HG02943 (cell line): ENCODE measurements around the gene PHF5A.

Experiments used
- ATAC-seq: cut with Tn5 transposase; IDR thresholded peaks from one replicate; pipeline ENCODE4 v1.9.1; 2021; ENCODE audit warnings: mild to moderate bottlenecking, low read depth, moderate library complexity; ENCODE audit not compliant: unreplicated experiment

PHF5A gene, protein sequence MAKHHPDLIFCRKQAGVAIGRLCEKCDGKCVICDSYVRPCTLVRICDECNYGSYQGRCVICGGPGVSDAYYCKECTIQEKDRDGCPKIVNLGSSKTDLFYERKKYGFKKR

DNA sequence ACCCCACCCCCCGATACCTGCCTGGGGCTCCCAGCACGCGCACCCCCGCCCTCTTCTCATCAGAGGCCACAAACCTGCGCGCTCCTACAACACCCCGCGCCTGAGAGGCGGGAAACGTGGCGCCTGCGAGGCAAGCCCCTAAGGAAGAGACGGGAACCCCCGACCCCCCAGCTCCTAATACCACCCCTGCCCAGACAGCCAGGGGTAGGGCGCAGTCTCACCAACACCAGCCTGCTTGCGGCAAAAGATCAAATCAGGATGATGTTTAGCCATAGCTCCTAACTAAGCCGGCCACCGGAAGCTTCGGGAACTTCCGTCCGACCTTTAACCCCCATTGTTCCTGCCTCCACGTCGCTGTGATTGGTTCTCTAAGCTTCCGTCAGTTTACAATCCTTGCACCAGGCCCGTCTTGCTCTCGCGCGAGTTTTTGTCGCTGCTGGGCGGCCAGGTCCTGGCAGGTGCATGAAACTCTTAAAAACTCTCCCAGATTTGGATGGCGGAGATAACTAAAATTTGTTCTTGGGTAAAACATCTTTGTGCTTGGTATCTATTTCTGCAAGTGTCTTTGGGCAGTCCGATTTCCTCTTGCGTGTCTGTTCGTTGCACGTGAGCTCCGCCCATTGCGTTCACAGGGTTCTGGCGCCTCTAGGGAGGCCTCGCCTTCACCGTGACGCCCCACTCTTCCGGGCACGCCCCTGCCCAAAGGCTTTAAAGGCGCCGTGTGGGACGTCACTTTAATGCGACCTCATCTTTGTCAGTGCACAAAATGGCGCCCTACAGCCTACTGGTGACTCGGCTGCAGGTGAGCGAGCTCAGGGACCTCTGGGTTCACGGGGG is at the start of gene PHF5A, which contains the start of gene ACO2:
PHF5A (minus strand) TSS at position 312 of the 837 bp plus-strand sequence; CDS start at position 273, 39 bp downstream.
ACO2 (plus strand) TSS at position 737 of the 837 bp plus-strand sequence; CDS start at position 767, 30 bp downstream.
- peak; percentile 82 for ATAC-seq

DNA sequence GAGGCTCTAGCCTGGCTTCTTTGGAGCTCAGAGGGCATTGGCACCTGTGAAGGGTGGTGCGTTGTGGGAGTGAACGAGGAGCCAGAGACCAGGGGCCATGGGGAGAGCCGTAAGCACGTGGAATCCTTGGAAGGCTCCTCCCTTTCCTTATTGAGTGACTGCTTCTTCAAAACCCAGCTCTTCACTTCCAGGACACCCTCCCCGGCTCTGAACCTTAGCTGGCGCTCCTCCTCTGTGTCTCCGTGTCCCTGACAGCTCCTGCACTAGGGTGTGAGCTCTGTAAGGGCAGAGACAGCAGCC is 49.5 kb upstream of the PHF5A start:
- no peak for ATAC-seq

DNA sequence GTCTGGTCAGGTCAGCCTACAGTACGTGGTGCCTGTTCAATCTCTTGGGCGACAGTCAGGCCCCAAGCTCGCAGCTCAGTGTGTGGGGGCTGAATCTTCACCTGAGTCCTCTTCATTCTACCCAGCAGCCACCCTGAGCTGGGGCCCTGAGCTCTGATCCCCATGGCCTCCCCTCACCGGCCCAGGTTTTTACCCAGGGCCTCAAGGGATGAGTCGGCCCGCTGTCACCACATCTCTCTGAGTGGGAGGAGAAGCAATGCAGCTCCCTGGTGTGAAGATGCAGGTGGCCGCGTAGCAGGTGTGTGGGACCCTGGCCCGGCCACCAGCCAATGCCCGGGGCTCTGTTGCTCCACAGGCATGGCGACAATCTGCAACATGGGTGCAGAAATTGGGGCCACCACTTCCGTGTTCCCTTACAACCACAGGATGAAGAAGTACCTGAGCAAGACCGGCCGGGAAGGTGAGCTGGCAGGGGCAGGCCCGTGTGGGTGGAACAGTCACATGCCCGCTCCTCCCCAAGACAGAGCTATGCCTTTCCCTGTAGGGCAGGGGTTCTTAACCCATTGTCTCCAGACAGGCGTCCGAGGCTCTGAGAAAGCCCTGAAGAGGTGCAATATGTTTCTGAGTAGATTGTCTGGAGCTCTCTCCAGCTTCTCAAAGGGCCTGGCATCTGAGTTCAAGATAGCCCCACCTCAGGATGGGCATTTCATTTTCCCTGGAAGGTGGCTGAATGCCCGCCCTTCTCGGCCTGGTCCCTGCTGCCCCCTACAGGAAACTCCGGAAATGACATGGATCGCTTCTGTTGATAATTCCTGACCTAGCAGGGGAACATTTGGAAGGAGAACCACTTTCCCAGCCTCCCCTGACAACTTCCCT is 48.9 kb upstream of the PHF5A start:
- ATAC-seq: no peak

DNA sequence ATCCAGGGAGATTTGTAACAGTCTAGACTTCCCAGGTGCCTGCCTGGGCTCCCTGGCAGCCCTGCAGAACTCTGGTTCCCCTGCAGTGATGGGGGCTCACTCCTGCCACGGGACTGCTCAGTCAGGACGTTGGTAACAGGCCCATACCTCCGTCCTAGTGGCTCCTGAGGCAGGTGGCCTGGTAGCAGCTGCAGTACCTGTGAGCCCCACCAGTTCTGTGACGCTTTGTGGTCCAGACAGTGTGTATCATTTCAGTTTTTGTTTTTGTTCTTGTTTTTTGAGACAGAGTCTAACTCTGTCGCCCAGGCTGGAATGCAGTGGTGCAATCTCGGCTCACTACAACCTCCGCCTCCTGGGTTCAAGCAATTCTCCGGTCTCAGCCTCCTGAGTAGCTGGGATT is 48.0 kb upstream of the PHF5A start:
- ATAC-seq: no peak

DNA sequence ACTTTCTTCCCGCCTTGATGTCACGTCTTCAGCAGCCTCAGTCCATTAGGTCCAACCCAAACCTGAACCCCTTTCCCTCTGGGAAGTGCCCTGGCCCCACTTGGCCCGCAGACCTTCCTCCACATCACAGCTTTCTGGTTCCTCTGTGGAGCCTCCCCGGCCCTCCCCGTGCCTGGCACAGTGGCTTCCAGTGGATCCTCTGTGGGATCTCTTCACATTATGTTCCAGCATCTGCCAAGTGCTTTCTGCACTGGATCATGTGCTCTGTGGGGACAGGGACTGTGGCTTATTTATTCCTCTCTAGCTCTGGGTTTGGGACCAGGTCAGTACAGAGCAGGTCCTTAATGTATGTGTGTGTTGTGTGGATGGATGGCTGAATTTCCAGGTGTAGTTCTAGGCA is 44.9 kb upstream of the PHF5A start:
- ATAC-seq: no peak

DNA sequence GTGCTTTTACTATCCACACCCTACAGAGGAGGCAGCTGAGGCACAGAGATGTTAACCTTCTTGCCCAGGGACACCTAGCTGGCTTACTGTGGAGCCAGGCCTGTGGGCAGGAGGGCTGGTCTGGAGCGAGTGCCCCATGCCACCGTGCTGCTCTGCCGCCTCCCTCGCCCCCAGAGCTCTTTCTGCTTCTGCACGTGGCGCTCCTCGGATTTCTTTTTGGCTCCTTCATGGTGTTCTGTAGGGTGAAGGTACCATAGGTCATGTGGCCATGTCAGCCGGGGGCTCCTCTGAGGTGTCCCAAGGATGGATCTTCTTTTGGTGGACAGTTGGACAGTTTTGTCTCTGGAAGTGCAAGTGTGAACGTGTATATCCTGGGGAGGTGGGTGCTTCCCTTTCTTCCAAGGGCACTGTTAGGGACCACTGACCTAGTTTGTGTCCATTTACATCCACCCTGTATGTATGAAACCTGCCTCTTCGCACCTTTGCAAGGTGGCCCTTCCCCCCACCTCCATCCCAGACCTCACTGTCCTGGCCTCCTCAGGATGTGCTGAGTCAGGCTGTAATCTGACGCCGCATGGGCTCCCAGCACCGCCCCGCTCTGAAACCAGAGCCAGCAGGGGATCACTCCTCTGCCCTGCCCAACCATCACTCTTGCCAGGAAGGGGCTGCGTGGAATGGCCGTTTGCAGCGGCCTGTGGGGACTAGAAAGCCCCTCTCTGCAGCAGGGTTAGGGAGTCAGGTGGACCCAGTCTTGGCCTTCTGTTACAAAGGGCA is 44.1 kb upstream of the PHF5A start:
- ATAC-seq: no peak

DNA sequence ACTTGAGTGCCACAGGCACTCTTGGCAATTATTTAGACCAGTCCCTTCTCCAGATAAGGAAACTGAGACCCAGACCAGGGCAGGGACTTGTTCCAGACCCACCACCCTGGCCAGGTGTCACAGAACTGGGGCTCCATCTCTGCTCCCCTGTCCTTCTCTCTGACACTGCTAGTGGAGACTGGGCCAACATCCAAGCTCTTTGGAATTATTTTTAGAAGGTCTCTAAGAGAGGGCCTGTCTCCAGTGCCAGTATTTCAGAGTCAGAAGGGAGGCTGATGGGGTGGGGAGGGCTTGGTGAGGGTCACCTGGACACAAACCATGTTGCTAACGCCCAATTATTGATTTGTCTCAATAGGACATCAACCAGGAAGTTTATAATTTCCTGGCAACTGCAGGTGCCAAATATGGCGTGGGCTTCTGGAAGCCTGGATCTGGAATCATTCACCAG is 43.1 kb upstream of the PHF5A start:
- ATAC-seq: no peak

DNA sequence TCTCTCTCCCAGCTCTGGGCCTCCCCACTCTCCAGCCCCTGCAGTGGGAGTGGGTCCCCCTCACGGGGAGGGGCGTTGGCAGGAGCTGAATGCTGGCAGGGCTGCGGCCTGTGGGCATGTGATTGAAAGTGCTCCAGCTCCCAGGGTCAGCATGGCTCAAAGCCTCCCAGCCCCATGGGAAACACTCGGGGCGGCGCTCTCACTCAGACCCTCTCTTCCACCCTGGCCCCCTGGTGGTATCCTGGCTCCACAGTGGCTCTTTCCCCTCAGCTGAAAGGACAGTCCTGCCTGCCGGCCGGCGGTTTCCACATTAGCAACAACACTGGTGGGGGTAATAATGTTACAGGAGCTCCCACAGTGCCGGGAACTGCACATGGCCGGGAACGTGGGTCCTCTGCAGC is 40.3 kb upstream of the PHF5A start:
- no peak for ATAC-seq

DNA sequence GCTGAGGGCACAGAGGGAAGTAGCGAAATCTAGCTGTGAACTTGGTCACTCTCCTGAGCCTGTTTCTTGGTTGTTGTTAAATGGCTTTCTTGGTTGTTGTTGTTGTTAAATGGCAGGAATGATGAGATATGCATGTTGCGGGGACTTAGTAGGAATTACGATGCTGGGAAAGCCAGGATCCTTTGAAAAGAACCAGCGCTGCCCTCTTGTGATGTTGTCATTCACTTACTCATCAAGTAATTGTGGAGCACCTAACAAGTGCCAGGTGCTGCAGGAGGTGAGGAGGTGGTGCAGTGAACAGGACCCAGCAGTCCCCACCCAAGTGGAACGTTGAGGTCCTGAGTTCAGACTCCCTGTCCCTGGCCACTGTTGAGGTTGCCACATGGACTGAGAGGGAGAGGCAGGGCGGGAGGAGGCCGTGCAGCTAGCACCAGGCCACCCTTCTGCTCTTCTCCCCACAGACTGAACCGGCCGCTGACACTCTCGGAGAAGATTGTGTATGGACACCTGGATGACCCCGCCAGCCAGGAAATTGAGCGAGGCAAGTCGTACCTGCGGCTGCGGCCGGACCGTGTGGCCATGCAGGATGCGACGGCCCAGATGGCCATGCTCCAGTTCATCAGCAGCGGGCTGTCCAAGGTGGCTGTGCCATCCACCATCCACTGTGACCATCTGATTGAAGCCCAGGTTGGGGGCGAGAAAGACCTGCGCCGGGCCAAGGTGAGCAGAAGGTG is 39.0 kb upstream of the PHF5A start:
- no peak for ATAC-seq

DNA sequence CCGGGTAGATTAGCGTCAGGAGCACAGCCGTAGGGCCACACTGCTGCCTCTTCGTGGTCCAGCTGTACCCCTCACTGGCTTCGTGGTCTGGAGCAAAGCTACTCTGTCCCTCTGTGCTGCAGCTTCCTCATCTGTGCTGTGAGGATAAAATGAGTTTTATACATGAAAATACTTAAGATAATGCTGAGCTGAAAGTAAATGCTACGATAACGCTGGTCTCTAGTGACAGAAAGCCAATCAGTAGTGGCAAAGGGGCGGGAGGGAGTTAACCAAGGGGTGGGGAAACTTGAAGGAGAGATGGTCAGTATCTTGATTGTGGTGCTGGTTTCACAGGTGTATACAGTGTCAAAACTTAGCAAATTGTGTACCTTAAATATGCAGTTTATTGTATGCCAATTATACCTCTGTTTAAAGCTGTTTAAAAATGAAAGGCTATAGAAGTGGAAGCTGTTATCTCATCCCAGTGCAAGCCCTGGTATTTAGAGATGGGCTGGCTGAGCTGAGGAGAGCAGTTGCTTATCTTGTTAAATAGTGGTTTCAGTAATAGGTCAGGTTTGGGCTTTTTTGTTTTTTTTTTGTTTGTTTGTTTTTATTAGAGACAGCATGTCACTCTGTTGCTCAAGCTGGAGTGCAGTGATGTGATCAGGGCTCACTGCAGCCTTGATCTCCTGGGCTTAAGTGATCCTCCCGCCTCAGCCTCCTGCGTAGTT is 37.2 kb upstream of the PHF5A start:
- ATAC-seq: no peak

DNA sequence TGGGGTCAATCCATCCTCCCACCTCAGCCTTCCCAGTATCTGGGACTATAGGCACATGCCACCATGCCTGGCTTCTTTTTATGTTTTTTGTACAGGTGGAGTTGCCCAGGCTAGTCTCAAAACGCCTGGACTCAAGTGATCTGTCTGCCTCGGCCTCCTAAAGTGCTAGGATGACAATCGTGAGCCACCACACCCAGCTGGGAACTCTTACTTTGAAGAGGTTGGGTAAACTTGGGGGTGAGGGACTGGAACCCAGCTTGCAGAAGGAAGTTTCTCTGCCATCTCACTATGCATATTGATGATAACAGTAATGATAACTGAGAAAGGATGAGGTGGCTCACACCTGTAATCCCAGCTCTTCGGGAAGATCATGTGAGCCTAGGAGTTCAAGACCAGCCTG is 36.3 kb upstream of the PHF5A start:
- no peak for ATAC-seq

DNA sequence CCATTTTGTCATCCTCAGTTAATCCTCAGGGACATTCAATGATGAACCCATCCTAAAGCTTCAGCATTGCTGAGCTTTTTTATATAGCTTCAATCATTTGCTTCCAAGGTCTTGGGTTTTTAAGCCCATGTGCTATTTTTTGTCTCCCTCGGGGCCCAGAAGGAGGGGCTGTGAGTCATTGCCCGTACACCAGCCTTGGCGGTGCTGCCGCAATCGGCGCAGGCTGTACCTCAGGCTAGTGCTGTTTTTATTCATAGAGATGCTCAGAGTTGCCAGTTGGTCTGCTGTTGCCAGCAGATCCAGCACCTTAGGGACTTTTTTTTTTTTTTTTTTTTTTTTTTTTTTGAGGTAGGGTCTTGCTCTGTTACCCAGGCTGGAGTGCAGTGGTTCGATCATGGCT is 35.9 kb upstream of the PHF5A start:
- ATAC-seq: no peak

DNA sequence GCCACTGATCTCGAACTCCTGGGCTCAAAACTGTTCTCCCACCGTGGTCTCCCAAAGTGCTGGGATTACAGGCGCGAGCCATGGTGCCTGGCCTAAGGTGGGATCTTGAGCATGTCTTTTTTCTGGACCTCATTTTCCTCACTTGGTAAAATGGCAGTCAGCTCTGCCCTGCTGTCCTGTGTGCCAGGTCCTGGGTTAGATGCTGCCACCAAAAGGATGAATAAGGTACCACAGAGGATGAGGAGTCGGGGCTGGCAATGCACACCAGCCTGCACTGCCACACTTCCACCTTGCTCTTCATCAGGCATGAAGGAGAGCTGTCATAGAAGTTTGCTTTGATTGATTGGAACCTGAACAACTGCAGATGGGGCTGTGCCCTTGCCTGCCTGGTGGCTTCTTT is 32.7 kb upstream of the PHF5A start:
- ATAC-seq: no peak

DNA sequence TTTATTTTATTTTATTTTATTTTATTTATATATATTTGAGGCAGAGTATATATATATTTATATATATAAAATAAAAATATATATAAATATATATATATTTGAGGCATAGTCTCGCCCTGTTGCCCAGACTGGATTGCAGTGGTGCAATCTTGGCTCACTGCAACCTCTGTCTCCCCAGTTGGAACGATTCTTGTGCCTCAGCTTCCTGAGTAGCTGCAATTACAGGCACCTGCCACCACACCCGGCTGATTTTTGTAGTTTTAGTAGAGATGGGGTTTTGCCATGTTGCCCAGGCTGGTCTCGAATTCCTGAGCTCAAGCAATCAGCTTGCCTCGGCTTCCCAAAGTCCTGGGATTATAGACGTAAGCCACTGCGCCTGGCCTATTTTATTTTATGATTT is 31.8 kb upstream of the PHF5A start:
- ATAC-seq: no peak

DNA sequence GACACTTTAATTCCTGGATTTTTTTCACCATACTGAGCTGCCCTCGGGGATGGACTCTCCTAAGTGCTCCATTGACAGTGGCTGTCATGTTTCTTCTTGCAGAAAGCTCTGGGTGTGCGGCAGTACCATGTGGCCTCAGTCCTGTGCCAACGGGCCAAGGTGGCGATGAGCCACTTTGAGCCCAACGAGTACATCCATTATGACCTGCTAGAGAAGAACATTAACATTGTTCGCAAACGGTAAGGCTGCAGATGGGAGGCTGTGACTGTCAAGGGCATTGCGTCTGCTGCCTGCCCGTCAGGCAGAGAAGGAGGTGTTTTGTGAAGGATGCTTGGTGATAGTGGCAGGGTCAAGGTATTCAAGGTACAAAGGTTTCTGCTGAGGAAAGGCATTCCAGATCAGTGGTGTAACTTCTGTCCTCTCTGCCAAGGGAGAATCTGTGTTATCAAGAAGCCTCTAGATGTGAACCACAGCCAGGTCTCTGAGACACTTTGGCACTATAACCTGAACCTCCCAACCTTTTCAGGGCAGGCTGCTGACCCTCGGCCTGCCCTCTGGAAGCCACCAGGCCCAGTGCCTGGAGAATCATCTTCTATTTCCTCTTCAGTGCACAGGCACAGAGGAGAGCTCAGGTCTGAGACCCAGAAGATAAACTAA is 31.3 kb upstream of the PHF5A start:
- no peak for ATAC-seq

DNA sequence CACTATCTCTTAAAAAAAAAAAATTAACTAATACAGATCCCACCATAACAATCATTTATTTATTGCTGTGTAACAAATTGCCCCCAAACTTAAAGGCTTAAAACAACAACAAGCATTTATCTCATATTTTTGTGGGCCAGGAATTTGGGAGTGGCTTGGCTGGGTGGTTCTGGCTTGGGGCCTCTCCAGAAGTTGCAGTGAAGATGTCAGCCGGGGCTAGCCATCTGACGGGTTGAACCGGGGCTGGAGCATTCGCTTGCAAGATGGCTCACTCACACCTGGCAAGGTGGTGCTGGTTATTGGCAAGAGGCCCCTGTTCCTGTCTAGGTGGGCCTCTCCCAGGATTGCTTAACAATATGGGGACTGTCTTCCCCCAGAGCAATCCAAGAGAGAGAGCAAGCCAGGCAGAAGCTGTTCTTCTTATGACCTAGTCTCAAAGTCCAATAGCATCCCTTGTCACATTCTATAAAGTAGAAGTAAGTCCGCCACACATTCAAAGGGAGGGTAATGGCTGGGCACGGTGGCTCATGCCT is 29.9 kb upstream of the PHF5A start:
- no peak for ATAC-seq

DNA sequence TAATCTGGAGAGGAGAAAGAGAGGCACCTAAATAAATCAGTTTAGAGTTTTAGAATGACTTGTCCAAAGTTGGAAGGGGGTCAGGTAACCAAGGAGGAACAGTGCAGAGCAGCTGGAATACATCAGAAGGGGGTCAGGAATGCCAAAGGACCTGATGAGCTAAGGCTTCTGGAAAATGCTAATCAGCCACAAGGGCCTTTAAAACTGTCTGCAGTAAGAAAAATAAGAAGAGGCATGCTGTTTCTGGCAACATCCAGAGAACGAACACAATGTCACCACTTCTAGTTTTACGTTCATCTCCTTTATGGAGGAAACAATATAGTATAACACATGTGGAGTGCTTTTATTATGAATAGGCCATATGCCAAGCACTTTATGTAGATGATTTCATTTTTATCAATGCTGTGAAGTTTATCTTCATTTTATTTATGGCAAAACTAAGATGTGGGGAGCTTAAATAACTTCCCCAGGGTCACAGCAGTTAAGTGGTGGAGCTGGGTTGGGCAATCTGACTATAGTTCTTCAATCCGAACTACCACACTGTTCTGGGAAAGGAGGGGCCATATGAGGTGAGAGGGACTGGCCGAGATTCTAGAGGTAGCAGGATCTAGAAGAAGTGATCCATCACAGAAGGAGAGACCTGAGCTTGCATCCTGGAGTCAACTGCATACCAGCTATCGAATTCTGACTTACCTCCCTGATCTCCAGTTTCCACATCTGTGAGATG is 23.0 kb upstream of the PHF5A start:
- no peak for ATAC-seq
